NCI-H146 (cell line): Measurements from ENCODE around the gene CORO2B.
A peak's percentile ranks its signal among the peaks of the same experiment; 100 is the strongest.

Source experiments
- DNase-seq: peaks from one replicate; lab custom pipeline; 2025; lab: John Stamatoyannopoulos, UW

CORO2B gene

GRCh38 chr15:68574046-68574445 is 4.7 kb upstream of the CORO2B start:
- DNase-seq = no peak

- DNase-seq = no peak
Observed at GRCh38 chr15:68574629-68575028, 4.2 kb upstream of the CORO2B start.

- DNase-seq = no peak
Observed at GRCh38 chr15:68576235-68576892, 2.4 kb upstream of the CORO2B start.

- peak; percentile 60 for DNase-seq
Observed at GRCh38 chr15:68578175-68578979, 416 bp upstream of the CORO2B start.

GRCh38 chr15:68580026-68580882 is 1.5 kb downstream of the CORO2B start:
- DNase-seq = no peak

- no peak for DNase-seq
Observed at GRCh38 chr15:68580883-68581155, 2.0 kb downstream of the CORO2B start.

GRCh38 chr15:68581725-68582124 is 2.9 kb downstream of the CORO2B start:
- no peak for DNase-seq

GRCh38 chr15:68582236-68582635 is 3.4 kb downstream of the CORO2B start:
- no peak for DNase-seq

GRCh38 chr15:68582864-68583263 is 4.1 kb downstream of the CORO2B start:
- DNase-seq = no peak

- no peak for DNase-seq
Observed at GRCh38 chr15:68583321-68583720, 4.5 kb downstream of the CORO2B start.

GRCh38 chr15:68583936-68584755 is 5.4 kb downstream of the CORO2B start:
- DNase-seq = no peak

- peak; percentile 70 for DNase-seq
Observed at GRCh38 chr15:68584756-68585573, 6.2 kb downstream of the CORO2B start.

GRCh38 chr15:68585574-68586273 is 6.9 kb downstream of the CORO2B start:
- no peak for DNase-seq

- DNase-seq = no peak
Observed at GRCh38 chr15:68586274-68586961, 7.6 kb downstream of the CORO2B start.

GRCh38 chr15:68587769-68588385 is 9.1 kb downstream of the CORO2B start:
- DNase-seq = no peak

GRCh38 chr15:68589053-68589452 is 10.3 kb downstream of the CORO2B start:
- DNase-seq = no peak

- DNase-seq = no peak
Observed at GRCh38 chr15:68589783-68590710, 11.3 kb downstream of the CORO2B start.

- no peak for DNase-seq
Observed at GRCh38 chr15:68590721-68591389, 12.1 kb downstream of the CORO2B start.
